SK-N-MC (cell line): ENCODE results near the gene KRTAP5-7.

Experiments
- DNase-seq: peaks from one replicate; pipeline ENCODE4 v3.0.0-alpha.2; 2011; ENCODE audit warnings: low read depth, low spot score
- H3K27ac ChIP-seq: fragments of 200-600 bp; sonication (generic); 2 replicates; pipeline ENCODE4 v1.5.1; 2016; ENCODE audit warnings: mixed run types
- H3K36me3 ChIP-seq: fragments of 200-600 bp; sonication (generic); 2 replicates; pipeline ENCODE4 v1.6.1; 2017; ENCODE audit warnings: antibody characterized with exemption, low read length, mixed read lengths; ENCODE audit not compliant: insufficient read depth
- H3K4me3 ChIP-seq: fragments of 200-600 bp; sonication (generic); 2 replicates; pipeline ENCODE4 v1.5.1; 2016
- H3K9ac ChIP-seq: fragments of 200-600 bp; sonication (generic); 2 replicates; pipeline ENCODE4 v1.8.0; 2017; ENCODE audit warnings: mixed run types, mixed read lengths; ENCODE audit not compliant: insufficient read length
- H3K9me3 ChIP-seq: fragments of 200-600 bp; sonication (generic); 2 replicates; pipeline ENCODE4 v1.6.1; 2017; ENCODE audit warnings: low read depth, mild to moderate bottlenecking, antibody characterized with exemption, low read length, moderate library complexity, mixed read lengths
- EZH2 ChIP-seq: fragments of 200-600 bp; sonication (generic); IDR thresholded peaks from one replicate; pipeline ENCODE4 v1.6.1; 2017; ENCODE audit warnings: antibody characterized with exemption
- FOXP2 ChIP-seq: optimal IDR thresholded peaks from 2 replicates; pipeline ENCODE3; 2011; ENCODE audit warnings: mild to moderate bottlenecking, moderate library complexity; ENCODE audit not compliant: insufficient read depth; ENCODE audit errors: extremely low read length, control extremely low read depth
- POLR2AphosphoS5 ChIP-seq: IDR thresholded peaks from 2 replicates; pipeline ENCODE4 v1.6.1; 2012; ENCODE audit warnings: mild to moderate bottlenecking, low read depth, low read length, borderline replicate concordance

Gene KRTAP5-7

GRCh38 chr11:71501071-71501985, 25.7 kb upstream of the KRTAP5-7 start:
- Histone ChIP-seq H3K9me3 (no peaks in the 10 kb centered on the region), H3K9ac (no peak overlapping the region), H3K4me3 (no peak overlapping the region), H3K36me3 (peaks cover 10% of the 10 kb centered on the region; the same call in 1 of the 2 replicates), H3K27ac (no peak overlapping the region)
- no peak for TF ChIP-seq FOXP2
- TF ChIP-seq POLR2AphosphoS5, result no peak
- no peak for TF ChIP-seq EZH2
- DNase-seq, result no peak

GRCh38 chr11:71502026-71502425, 25.0 kb upstream of the KRTAP5-7 start:
- Histone ChIP-seq H3K9ac (no peak overlapping the region), H3K9me3 (no peaks in the 10 kb centered on the region), H3K27ac (no peak overlapping the region), H3K36me3 (peaks cover 10% of the 10 kb centered on the region; the same call in 1 of the 2 replicates), H3K4me3 (no peak overlapping the region)
- no peak for TF ChIP-seq EZH2
- TF ChIP-seq FOXP2, result no peak
- no peak for TF ChIP-seq POLR2AphosphoS5
- no peak for DNase-seq

GRCh38 chr11:71502871-71503435, 24.1 kb upstream of the KRTAP5-7 start:
- DNase-seq, result no peak
- Histone ChIP-seq H3K9me3 (no peaks in the 10 kb centered on the region), H3K4me3 (no peak overlapping the region), H3K9ac (no peak overlapping the region), H3K27ac (no peak overlapping the region), H3K36me3 (peaks cover 10% of the 10 kb centered on the region; the same call in 1 of the 2 replicates)
- no peak for TF ChIP-seq POLR2AphosphoS5
- TF ChIP-seq FOXP2, result no peak
- TF ChIP-seq EZH2, result no peak

GRCh38 chr11:71504531-71504930, 22.5 kb upstream of the KRTAP5-7 start:
- Histone ChIP-seq H3K36me3 (no peaks in the 10 kb centered on the region), H3K4me3 (no peak overlapping the region), H3K27ac (no peak overlapping the region), H3K9ac (no peak overlapping the region), H3K9me3 (no peaks in the 10 kb centered on the region)
- DNase-seq, result no peak
- TF ChIP-seq FOXP2 (no peak), EZH2 (no peak)

GRCh38 chr11:71505001-71505400, 22.1 kb upstream of the KRTAP5-7 start:
- H3K36me3 ChIP-seq, result no peaks in the 10 kb centered on the region
- H3K27ac ChIP-seq, result no peak overlapping the region
- no peaks in the 10 kb centered on the region for H3K9me3 ChIP-seq
- H3K9ac ChIP-seq, result no peak overlapping the region
- no peak for TF ChIP-seq FOXP2
- TF ChIP-seq POLR2AphosphoS5, result no peak
- TF ChIP-seq EZH2, result no peak
- DNase-seq, result no peak
- H3K4me3 ChIP-seq, result no peak overlapping the region

GRCh38 chr11:71505781-71506180, 21.3 kb upstream of the KRTAP5-7 start:
- no peak overlapping the region for H3K9ac ChIP-seq
- no peak overlapping the region for H3K4me3 ChIP-seq
- no peak for DNase-seq
- no peaks in the 10 kb centered on the region for H3K36me3 ChIP-seq
- no peak overlapping the region for H3K27ac ChIP-seq
- TF ChIP-seq FOXP2, result no peak
- no peaks in the 10 kb centered on the region for H3K9me3 ChIP-seq

GRCh38 chr11:71507102-71507501, 20.0 kb upstream of the KRTAP5-7 start:
- no peak overlapping the region for H3K27ac ChIP-seq
- DNase-seq, result no peak
- H3K4me3 ChIP-seq, result no peak overlapping the region
- H3K9me3 ChIP-seq, result no peaks in the 10 kb centered on the region
- no peak overlapping the region for H3K9ac ChIP-seq
- TF ChIP-seq EZH2, result no peak
- TF ChIP-seq FOXP2, result no peak
- TF ChIP-seq POLR2AphosphoS5, result no peak
- H3K36me3 ChIP-seq, result no peaks in the 10 kb centered on the region

GRCh38 chr11:71518506-71519471, 8.3 kb upstream of the KRTAP5-7 start:
- no peak overlapping the region for H3K9ac ChIP-seq

More at GRCh38 chr11:71518506-71519471, 8.3 kb upstream of the KRTAP5-7 start:
- Histone ChIP-seq H3K36me3 (no peaks in the 10 kb centered on the region), H3K27ac (no peak overlapping the region), H3K4me3 (no peak overlapping the region), H3K9me3 (no peaks in the 10 kb centered on the region)
- TF ChIP-seq FOXP2 (no peak), EZH2 (no peak), POLR2AphosphoS5 (no peak)
- no peak for DNase-seq
